Activated T-cell treated with anti-CD3 and anti-CD28 coated beads, Interleukin-2, amount 50 U/mL, for 1 hour (primary cell): ENCODE measurements around the gene GRXCR1.

Experiments
- DNase-seq: peaks from one replicate; pipeline ENCODE4 v3.0.0-alpha.2; 2020

Gene GRXCR1

GRCh38 chr4:42892413-42892812 lies at the start of gene GRXCR1:
Gene GRXCR1 (plus strand): TSS chr4:42892713. CDS start chr4:42893267, 554 bp downstream.
- DNase-seq: no peak

- no peak for DNase-seq
Observed at GRCh38 chr4:42843694-42844093, 48.8 kb upstream of the GRXCR1 start.

GRCh38 chr4:42844422-42845070 lies 48.0 kb upstream of the GRXCR1 start:
- DNase-seq: no peak

- no peak for DNase-seq
Observed at GRCh38 chr4:42845586-42845985, 46.9 kb upstream of the GRXCR1 start.

GRCh38 chr4:42855779-42856178 lies 36.7 kb upstream of the GRXCR1 start:
- DNase-seq: no peak

- DNase-seq: no peak
Observed at GRCh38 chr4:42865572-42866189, 26.8 kb upstream of the GRXCR1 start.

GRCh38 chr4:42871261-42871660 lies 21.3 kb upstream of the GRXCR1 start:
- DNase-seq: no peak

GRCh38 chr4:42871671-42872290 lies 20.7 kb upstream of the GRXCR1 start:
- no peak for DNase-seq

- no peak for DNase-seq
Observed at GRCh38 chr4:42878863-42879262, 13.7 kb upstream of the GRXCR1 start.

GRCh38 chr4:42881253-42881652 lies 11.3 kb upstream of the GRXCR1 start:
- no peak for DNase-seq

GRCh38 chr4:42891644-42892043 lies 869 bp upstream of the GRXCR1 start:
- no peak for DNase-seq

- no peak for DNase-seq
Observed at GRCh38 chr4:42895452-42895851, 2.9 kb downstream of the GRXCR1 start.

GRCh38 chr4:42904986-42905385 lies 12.5 kb downstream of the GRXCR1 start:
- no peak for DNase-seq

GRCh38 chr4:42905591-42905990 lies 13.1 kb downstream of the GRXCR1 start:
- no peak for DNase-seq

- DNase-seq: no peak
Observed at GRCh38 chr4:42906341-42906740, 13.8 kb downstream of the GRXCR1 start.

GRCh38 chr4:42906891-42907759 lies 14.6 kb downstream of the GRXCR1 start:
- DNase-seq: no peak

- no peak for DNase-seq
Observed at GRCh38 chr4:42910459-42910858, 17.9 kb downstream of the GRXCR1 start.

- DNase-seq: no peak
Observed at GRCh38 chr4:42914937-42915336, 22.4 kb downstream of the GRXCR1 start.

GRCh38 chr4:42915484-42915883 lies 23.0 kb downstream of the GRXCR1 start:
- DNase-seq: no peak

GRCh38 chr4:42917296-42917695 lies 24.8 kb downstream of the GRXCR1 start:
- no peak for DNase-seq

GRCh38 chr4:42923431-42923830 lies 30.9 kb downstream of the GRXCR1 start:
- DNase-seq: no peak

- DNase-seq: no peak
Observed at GRCh38 chr4:42925921-42926320, 33.4 kb downstream of the GRXCR1 start.

GRCh38 chr4:42927946-42928345 lies 35.4 kb downstream of the GRXCR1 start:
- DNase-seq: no peak
